Eye (tissue), 1 donor: ENCODE results near the gene CEBPA.
"Not testable (repeated sequence)": the region's sequence is repeated elsewhere in the genome, so short reads cannot be mapped to it uniquely, and the experiment has no call there.

Experiments used
- DNase-seq: peaks from one replicate; pipeline ENCODE4 v3.0.0-alpha.2; 2015

CEBPA gene

DNA sequence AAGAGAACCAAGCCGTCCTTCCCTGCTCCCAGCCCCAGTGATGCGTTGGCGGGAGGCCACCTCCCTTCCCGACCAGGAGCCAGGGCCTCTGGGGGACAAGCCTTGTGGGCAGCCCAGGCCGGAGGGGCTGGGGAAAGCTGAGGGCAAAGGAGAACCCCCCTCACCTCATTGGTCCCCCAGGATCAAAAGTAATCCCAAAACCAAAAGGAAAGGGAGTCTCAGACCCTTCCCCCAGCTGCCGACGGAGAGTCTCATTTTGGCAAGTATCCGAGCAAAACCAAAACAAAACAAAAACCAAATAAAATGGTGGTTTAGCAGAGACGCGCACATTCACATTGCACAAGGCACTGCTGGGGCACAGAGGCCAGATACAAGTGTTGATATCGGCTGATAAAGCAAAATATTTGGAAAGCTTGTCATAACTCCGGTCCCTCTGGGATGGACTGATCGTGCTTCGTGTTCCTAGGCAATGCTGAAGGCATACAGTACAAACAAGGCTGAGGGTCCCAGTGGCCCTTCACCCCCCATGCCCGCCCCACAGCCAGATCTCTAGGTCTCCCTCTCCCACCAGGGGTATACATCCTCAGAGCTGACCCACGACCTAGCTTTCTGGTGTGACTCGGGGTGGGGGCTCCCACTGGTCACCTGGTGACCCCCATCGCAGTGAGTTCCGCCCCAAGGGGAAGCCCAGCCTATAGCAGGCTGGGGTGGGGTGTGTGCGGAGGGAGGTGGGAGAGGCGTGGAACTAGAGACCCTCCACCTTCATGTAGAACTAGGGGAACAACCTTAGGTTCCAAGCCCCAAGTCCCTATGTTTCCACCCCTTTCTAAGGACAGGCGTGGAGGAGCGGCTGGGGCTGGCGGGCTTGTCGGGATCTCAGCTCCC is 2.1 kb downstream of the CEBPA start:
- DNase-seq, result peak; percentile 47

DNA sequence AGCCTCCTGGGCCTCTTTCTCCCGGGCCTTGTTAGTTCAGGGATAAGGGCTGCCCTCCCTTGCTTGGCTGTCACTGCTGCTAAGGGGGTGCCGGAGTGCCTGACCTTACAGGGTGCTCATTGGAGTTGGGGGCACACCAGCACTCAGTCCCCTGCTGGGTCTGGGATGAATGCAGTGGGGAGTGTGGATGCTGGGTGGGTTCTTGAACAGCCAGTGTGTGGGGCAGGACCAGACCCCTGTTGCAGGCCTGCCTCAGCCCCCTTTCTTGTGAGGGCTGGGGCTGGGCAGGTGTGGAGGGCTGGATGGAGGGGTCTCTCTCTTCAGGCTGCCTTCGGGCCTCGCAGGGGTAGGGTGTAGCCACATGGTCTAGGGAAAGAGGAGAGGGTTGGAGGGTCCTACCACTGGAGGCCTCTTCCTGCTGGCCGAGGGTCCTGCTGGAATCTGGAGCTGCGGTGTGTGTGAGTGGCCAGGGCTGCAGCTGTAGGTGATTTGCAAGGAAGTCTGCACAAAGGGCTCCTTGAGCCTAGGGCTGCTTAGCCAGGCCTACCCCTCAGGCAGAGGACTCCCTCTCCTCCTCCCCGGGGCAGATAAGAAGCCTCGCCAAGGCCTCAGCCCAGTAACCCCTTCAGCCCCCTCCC is 3.2 kb downstream of the CEBPA start:
- DNase-seq, result no peak

DNA sequence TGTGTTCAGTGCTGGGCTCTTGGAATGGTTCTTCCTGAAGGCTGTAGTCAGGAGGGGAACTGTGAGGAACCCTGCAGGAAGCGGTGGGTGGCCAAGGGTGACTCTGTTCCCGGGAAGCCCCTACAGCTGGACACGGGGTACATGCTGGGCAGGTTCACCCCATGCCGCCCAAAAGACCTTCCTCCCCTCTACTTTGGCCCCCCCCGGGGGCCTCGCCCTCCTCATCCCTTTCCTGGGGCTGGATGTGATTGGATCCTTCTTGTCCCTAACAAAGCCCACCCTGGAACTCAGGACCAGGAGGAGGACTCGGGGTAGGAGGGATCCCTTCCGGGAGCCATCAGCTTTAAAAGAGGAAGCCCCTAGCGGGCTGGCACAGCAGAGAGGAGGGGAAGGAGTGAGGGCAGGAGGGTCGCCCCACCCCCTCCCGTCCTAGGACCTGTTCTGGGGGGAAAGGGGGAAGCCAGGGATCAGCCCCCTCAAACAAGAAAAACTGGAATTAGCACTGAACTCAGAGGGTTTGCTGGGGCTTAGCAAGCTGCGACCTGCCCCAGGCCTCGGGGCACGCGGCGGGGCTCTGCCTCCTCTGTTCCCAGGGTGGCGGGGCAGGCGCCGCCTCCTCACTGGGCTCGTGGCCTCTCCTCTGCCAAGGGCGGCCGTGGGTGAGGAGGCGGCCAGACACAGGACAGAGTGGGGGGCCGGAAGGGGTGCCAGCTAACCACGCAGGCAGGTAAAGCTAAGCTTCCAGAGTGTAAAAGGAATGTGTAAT is 4.0 kb downstream of the CEBPA start:
- peak; percentile 44 for DNase-seq

DNA sequence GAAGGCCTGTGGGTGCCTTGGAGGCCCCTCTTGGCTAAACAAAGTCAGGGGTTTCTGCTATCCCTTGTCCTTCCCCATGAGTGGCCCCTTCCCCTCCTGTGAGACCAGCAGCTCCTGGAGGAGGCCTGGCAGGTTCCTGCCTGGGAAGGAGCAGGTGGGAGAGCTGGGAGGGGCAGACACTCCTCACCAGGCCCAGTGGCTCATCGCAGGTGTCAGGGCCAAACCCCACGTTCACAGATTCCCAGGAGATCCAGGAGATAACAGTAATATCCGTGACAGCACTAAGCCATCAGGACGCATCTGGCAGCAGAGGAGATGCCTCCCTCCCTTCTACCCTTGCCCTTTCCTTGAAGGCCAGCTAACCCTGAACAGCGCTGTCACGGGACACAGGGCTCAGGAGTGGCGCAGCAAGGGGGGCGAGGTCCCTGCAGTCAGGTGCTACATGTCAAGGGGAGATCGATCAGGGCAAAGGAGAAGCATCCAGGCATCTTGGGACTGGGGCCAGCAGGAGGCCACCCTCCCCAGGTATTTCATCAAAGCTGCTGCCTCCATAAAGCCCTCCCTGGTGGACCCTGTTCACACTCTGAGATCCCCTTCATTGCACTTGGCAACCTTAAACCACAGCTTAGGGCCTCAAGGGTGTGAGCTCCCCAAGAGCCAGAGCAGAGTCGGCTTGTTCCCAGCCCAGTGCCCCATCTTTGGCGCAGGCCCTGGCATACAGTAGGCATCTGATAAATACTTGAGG is 4.8 kb downstream of the CEBPA start:
- DNase-seq, result no peak

DNA sequence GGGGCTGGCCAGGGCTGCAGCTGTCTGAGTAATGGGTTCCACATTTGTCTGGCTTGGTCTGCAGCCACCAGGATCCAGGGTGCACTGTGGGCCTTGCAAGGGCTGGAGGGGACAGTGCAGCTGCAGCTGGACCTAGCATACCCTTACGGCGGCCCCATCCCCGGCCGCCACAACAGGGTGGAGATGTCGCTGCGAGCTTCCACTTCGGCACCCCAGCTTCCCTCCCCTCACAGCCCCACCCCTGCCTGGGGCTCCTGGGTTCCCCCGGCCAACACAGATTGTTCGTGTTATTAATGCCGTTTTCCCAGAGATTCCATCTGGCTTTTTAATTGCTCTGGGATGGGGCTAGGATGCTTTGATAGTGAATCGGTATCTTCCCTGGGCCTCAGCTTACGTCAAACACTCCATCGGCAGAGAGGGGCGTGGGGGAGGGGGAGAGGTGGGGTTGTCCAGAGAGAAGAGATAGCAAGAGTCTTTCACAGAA is 5.8 kb downstream of the CEBPA start:
- peak; percentile 37 for DNase-seq

DNA sequence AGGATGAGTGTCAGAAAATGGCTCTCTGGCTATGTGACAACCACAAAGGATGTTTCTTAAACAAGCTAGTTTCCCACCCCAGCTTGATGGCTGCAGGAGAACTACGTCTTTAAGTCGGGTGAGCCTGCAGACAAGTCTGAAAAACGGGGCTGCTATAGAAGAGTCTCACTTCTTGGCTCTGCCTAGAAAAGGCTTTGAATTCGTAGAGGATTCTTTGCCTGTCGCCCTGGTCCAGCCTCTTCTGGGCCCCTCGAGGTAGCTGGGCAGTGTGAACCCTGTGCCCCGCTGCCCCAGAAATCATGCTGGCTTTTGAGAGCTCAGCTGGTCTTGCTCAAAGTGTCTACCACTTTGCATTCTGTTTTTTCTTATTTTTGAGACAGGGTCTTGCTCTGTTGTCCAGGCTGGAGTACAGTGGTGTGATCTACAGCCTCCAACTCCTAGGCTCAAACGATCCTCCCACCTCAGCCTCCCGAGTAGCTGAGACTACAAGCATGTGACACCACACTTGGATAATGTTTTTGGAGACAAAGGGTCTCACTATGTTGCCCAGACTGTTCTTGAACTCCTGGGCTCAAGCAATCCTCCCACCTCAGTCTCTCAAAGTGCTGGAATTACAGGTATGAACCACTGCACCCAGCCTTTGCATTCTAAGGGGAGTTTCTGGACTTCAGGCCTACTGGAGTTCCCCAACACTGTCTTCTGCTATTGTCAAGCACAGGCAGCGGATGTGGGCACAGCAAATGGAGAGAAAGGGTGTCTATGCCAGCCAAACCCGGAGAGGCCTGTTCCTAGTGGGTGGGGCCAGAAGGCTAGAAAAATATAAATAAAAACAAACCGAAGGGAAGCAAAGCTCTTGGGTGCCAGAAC is 6.5 kb downstream of the CEBPA start:
- DNase-seq, result no peak

DNA sequence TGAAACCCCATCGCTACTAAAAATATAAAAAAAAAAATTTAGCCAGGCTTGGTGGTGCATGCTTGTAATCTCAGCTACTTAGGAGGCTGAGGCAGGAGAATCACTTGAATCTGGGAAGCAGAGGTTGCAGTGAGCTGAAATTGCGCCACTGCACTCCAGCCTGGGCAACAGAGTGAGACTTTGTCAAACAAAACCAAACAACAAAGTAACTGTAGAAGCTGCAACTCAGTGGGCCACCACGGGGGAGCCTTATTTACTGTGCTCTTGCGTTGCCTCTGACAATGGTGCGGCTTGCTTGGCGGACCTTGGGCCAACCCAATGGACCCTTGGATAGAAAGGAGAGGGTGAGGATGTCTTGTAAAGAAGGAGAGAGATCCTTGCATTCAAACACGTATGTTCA is 7.3 kb downstream of the CEBPA start:
- DNase-seq, result not testable (repeated sequence)

DNA sequence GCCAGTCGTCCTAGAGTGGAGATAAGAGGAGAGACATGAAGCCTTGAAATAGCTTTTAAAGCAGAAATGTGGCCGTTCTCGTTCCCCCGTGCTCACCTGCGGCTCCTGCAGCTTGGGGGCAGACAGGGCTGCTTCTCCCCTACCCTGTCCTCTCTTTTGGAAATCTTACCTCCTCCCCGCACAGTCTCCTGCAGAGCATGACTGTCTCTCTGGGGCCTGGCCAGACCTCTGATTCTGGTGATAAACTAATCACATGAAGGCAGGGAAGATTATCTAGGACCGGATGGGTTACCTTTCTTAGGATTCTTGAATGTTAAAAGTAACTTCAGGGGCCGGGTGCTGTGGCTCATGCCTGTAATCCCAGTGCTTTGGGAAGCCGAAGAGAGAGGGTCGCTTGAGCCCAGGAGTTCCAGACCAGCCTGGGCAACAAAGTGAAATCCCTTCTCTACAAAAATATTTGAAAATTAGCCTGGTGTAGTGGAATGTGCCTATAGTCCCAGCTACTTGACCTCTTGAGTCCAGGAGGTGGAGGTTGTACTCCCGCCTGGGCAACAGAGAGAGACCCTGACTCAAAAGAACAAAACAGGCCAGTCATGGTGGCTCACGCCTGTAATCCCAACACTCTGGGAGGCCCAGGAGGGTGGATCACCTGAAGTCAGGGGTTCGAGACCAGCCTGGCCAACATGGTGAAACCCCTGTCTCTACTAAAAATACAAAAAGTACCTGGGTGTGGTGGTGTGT is 8.1 kb downstream of the CEBPA start:
- DNase-seq, result no peak

DNA sequence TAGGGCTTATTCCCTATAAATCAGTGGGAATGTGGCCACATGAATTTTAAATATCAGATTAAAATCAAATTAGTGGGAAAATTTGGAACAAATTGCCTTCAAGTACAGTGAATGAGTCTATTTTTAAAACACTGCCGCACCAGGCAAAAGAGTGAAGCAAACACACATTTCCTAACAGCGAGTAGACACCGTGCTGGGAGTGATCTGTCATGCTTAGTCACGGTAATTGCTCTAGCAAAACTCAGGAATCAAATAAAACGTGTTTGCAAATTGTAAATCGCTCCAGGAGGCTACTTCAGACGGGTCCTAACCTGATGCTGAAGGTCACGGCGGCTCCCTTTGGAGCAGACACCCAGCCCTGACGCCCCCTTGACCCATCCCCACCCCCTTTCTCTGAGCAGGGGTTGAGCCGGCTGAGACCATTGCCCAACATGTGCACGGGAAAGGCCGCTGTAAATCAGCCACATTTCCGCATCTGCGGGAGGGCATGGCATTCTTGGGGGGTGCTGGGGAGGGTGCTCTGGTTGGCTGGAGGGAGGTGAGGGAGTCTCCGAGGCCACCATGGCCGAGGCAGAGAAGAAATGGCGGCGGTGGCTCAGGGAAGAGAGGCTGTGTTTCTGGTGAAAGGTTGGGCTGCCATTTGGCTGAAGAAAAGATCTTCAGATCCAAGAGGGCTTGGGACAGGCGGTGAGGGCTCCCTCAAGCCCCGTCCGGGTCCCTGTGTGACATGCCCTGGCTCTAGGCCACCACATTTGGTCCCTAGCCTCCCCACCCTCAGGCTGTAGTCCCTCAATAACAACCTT is 8.9 kb downstream of the CEBPA start:
- DNase-seq, result peak; percentile 66

DNA sequence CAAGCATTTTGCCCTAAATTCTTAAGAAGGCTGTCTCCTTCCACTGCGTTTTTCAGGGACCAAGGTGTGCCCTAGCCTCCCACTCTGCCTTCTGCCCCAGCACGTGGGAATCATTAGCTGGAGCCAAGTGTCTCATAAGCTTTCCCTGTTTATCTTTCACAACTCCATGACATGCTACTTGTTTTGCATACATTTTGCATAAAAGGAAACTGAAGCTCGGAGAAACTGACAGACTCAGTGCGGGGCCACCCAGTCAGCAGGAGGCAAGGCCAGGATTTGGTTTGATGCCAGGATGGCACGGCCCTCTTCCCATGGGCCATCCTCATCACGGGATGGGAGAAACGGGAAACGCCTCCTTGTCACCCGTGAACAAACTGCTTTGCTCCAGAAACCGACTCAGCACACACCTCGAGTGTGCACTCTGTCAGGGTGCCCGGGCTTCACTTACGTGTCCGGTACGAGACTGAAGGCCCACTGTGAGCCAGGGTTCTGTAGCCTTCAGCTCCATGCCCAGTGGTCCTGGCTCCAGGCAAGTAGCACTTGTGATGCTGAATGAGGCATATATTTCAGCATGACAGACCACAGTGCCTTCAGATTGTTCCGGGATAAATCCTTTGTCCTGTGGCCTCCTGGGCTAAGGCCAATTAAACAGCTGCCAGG is 9.6 kb downstream of the CEBPA start:
- no peak for DNase-seq

DNA sequence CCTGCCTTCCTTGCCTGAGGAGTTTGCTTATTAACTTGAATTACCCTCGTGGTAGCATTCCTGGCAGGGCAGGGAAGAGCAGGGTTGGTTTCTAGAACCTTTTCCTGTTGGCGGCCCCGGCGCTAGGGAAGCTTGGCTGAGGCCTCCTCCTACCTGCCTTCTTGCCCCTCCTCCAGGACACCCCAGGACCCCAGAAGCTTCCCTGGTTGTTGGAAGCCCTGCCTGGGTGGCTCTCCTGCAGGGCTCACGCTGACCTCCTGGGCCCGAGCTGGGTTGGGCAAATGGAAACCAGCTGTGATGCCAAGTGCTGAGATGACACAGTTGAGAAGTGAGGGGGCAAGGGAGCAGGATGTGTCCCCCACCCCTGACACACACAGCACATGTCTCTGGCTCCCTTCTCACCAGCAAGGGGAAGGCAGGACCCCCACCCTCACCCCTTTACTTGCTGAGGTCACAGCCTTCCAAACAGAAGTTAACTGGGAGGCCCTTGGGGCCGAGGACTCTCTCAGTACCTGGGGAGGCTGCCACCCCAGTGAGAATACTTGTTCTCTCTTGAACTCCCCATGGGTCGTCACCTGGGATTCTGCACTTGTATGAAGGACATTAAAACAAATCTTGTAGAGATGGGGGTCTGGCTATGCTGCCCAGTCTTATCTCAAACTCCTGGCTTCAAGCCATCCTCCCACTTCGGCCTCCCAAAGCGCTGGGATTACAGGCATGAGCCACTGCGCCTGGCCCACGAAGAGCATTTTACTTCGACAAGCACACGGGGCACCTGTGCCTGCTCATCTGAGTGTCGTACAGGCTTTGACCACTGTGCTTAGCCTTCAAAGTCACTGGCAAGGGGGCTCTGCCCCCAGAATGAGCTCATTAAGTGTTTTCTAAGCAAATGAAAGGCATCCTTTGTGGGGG is 10.5 kb downstream of the CEBPA start:
- DNase-seq, result no peak

DNA sequence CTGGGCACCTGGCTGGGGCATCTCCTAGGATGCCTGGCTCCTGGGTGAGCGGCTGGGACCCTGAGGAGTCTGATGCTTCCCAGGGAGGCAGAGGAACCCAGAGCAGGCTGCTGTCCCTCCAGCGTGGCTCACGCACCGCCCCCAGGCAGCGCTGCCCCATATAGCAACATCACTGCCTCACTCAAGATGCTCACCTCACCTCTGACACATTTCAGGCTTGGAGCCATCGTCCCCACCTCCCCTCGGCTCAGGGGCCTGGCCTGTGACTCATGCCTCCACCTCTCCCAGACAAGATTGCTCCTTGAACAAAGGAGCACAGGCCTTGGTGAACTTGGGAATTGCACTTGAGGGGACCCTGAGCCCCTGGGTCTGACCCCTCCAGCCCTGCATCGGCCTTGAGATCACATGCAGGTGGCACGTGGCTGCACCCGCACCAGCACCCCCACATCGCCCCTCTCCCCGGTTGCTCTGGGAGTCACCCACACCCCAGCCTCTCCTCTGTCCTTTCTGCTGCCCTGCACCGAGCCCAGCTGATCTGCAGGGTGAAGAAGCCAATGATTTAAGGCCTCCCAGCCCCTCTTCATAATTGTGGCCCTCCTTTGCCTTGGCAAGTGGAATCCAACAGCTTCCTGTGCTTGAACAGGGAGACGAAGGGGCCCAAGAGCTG is 11.2 kb downstream of the CEBPA start:
- no peak for DNase-seq

DNA sequence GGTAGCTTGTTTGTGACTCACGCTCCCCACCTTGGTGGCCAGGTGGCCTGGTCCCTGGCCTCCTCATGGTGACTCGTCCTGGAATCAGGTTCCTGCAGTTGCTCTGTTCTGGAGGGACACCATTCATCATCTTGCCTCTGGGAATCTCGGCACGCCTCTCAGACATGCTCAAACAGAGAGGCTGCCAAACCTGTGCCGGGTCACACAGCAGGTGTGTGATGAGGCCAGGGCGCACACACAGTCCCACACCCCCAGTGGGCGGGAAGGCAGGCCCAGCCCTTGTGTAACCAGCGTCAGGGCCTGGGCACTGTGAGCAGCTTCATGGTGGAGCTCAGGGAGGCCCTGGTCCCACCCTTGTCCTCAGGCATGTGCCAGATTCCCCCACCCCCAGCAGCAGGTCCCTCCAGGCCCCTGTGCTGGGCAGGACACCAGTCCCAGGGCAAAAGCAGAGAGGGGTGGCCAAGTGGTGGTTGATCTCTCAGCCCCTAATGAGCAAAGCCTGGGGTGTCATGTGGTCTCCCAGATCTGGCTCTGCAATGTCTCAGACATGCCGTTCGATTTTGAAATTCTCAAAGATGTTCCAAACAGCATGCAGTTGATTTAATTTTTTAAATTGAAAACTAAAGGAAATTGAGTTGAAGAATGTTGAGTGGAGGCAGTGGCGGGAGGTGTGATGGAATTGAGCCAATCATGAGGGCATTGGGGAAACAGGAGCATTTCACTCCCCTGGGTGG is 12.1 kb downstream of the CEBPA start:
- DNase-seq, result no peak

DNA sequence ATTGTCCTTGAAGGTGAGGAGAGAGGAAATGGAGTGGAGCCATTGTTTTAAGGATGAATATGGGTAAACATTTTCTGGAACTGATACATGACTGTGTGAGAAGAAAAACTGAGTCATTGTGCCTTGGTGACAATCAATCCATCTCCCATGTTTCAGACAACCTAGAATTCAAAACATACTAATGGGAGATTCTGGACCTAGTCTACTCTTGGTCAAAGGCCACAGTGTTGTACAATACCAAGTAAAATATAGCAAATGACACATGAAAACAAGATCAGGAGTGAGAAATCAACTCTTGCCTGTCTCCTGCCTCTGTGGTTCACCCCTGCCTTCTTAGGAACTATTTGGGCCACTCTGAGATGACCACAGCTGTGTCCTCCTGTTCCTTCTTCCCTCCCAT is 13.1 kb downstream of the CEBPA start:
- no peak for DNase-seq

DNA sequence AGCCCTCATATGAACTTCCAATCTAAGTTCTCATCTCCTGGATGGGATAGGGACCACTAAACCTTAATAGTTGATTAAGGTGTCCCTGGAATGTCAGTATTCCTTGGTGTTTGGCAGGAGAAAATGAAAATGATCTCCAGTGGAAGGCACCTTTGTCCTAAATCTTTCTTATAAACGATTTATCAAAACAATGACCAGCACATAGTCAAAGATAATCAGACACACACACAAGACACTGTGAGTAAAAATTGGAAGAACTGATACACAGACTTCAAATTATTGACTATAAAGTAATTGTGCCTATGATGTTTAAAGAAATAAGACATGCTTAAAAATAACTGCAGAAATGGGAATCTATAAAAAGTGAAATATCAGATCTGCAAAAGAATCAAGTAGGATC is 13.7 kb downstream of the CEBPA start:
- DNase-seq, result no peak

DNA sequence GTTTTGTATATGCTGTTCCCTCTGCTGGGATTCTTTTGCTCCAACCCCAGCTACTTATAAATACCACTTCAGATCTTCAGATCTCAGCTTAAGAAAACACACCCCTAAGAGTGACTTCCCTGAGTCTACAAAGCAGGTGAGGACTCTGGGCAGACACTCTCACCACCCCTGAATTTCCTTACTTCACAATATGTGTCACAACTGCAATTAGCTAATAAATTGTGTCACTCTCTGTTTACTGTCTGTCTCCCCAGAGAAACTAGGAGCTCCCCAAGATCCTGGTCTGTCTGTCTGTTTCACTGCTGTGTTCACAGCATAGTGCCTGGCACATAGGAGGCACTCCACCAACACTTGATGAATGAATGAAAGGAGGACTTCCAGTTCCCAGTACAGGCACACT is 14.4 kb downstream of the CEBPA start:
- no peak for DNase-seq

DNA sequence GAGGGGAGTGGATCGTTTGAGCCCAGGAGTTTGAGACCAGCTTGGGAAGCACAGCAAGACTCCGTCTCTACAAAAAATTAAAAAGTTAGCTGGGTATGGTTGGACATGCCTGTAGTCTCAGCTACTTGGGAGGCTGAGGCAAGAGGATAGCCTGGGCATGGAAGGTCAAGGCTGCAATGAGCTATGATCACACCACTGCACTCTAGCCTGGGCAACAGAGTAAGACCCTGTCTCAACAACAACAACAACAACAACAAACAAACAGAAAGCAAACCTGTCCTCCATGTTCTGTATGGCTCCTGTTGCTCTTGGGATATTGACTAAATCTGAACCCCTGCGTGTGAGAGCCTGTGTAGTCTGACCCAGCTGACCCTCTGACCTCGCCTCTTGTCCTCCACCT is 14.9 kb downstream of the CEBPA start:
- DNase-seq, result no peak
